GM19324 (cell line): ENCODE measurements around the gene C1R.
"Not testable (repeated sequence)": the region's sequence is repeated elsewhere in the genome, so short reads cannot be mapped to it uniquely, and the experiment has no call there.

Experiments
- ATAC-seq: cut with Tn5 transposase; IDR thresholded peaks from one replicate; pipeline ENCODE4 v1.9.1; 2021; ENCODE audit warnings: mild to moderate bottlenecking, moderate library complexity; ENCODE audit not compliant: unreplicated experiment, low FRiP score

The C1R gene

GRCh38 chr12:7045913-7046312 is 46.3 kb downstream of the C1R start:
- no peak for ATAC-seq

- ATAC-seq: no peak
These were observed 49.4 kb downstream of the C1R start for GRCh38 chr12:7042842-7043241.

- no peak for ATAC-seq
These were observed 52.8 kb downstream of the C1R start for GRCh38 chr12:7039403-7039802.

GRCh38 chr12:7038591-7038990 is 53.7 kb downstream of the C1R start:
- no peak for ATAC-seq

- ATAC-seq: not testable (repeated sequence)
These were observed 54.8 kb downstream of the C1R start for GRCh38 chr12:7037411-7037810.

GRCh38 chr12:7035463-7035862 is 56.8 kb downstream of the C1R start:
- ATAC-seq: no peak

- ATAC-seq: no peak
These were observed 57.8 kb downstream of the C1R start for GRCh38 chr12:7034464-7034863.

GRCh38 chr12:7032990-7033389 is 59.3 kb downstream of the C1R start:
- ATAC-seq: no peak

- no peak for ATAC-seq
These were observed 60.9 kb downstream of the C1R start for GRCh38 chr12:7031306-7031705.
